Large intestine (tissue), 12 donors: Measurements from ENCODE around the gene SIRPG. TPM values are rescaled to one million over a fixed set of nuclear protein-coding genes. Genes with fewer than 3 reads are reported as not detected.
"Not testable (repeated sequence)": the region's sequence is repeated elsewhere in the genome, so short reads cannot be mapped to it uniquely, and the experiment has no call there.

Source experiments
- DNase-seq, 2 donors: peaks; one replicate each; pipeline versions ENCODE4 v3.0.0 to v3.0.0-alpha.2; 2013
- H3K27ac ChIP-seq: one replicate; pipeline ENCODE4 v1.5.1; 2013; ENCODE audit warnings: low read length
- H3K27me3 ChIP-seq: 2 replicates; pipeline ENCODE4 v1.6.1; 2013; ENCODE audit warnings: low read length; ENCODE audit not compliant: control insufficient read depth, insufficient read depth
- H3K36me3 ChIP-seq: 2 replicates; pipeline ENCODE4 v1.6.1; 2013; ENCODE audit warnings: low read length; ENCODE audit not compliant: control insufficient read depth, insufficient read depth
- H3K4me1 ChIP-seq: one replicate; pipeline ENCODE4 v1.6.1; 2013; ENCODE audit warnings: low read length; ENCODE audit not compliant: control insufficient read depth, insufficient read depth
- H3K4me3 ChIP-seq: one replicate; pipeline ENCODE4 v1.5.1; 2013; ENCODE audit warnings: low read length
- H3K9me3 ChIP-seq: one replicate; pipeline ENCODE4 v1.6.1; 2013; ENCODE audit warnings: mild to moderate bottlenecking, low read depth, low read length, moderate library complexity; ENCODE audit not compliant: control insufficient read depth
- WGBS: methylation state at CpG from one replicate; pipeline ENCODE4 v1.1.5; 2013; ENCODE audit warnings: low lambda C conversion rate; ENCODE audit not compliant: insufficient coverage; 5-methylcytosine and 5-hydroxymethylcytosine counted together
- long read RNA-seq, 11 donors: transcript quantifications; one replicate each; lab custom pipeline, GENCODE V29; 2026
- polyA plus RNA-seq: library from polyadenylated mRNA; unstranded; fragments of 120-200 nt; gene quantifications from one replicate; pipeline ENCODE4 v1.2.1, GENCODE V29; 2013

Gene SIRPG
- 0.94 TPM for polyA plus RNA-seq
- long read RNA-seq, donor 1 = 0 reads
- long read RNA-seq, donor 2 = 0 reads
- long read RNA-seq, donor 3, partial matches to known transcripts = 0 of 3 reads
- long read RNA-seq, donor 3, other reads (novel, unspliced or antisense) = 0 of 3 reads
- long read RNA-seq, donor 4 = 0 reads
- long read RNA-seq, donor 5, partial matches to known transcripts = 0 of 1 reads
- long read RNA-seq, donor 5, other reads (novel, unspliced or antisense) = 0 of 1 reads
- long read RNA-seq, donor 6 = 0 reads
- long read RNA-seq, donor 7 = 0 reads
- long read RNA-seq, donor 8 = 0 reads
- long read RNA-seq, donor 9 = 0 reads
- long read RNA-seq, donor 10 = 0 reads
- long read RNA-seq, donor 11 = 0 reads

- Histone ChIP-seq H3K27me3 (no peaks in the 10 kb centered on the region), H3K4me1 (no peaks in the 10 kb centered on the region), H3K9me3 (no peaks in the 10 kb centered on the region), H3K27ac (no peak within 1 kb of the TSS), H3K36me3 (no peaks in the 10 kb centered on the region), H3K4me3 (no peak within 1 kb of the TSS)
- no CpG with 5 or more reads among the region's 5 CpGs for WGBS
- no peak for DNase-seq
These were observed at the start of gene SIRPG for GRCh38 chr20:1657556-1658334. TSS of gene SIRPG (minus strand) at chr20:1657779. CDS start at chr20:1657714, 65 bp downstream.

- not testable (repeated sequence) for H3K9me3 ChIP-seq, H3K27ac ChIP-seq, H3K36me3 ChIP-seq, H3K4me3 ChIP-seq, H3K4me1 ChIP-seq, DNase-seq, H3K27me3 ChIP-seq
- no CpG with 5 or more reads among the region's 13 CpGs for WGBS
These were observed 49.3 kb upstream of the SIRPG start for GRCh38 chr20:1706887-1707286.

- Histone ChIP-seq H3K4me3 (no peak overlapping the region), H3K36me3 (no peaks in the 10 kb centered on the region), H3K27me3 (peaks cover 3% of the 10 kb centered on the region), H3K4me1 (no peaks in the 10 kb centered on the region), H3K27ac (no peak overlapping the region), H3K9me3 (no peaks in the 10 kb centered on the region)
- WGBS = no CpG with 5 or more reads among the region's 1 CpG
- DNase-seq = no peak
These were observed 48.5 kb upstream of the SIRPG start for GRCh38 chr20:1706079-1706478.

GRCh38 chr20:1702855-1703254, 45.3 kb upstream of the SIRPG start:
- Histone ChIP-seq H3K27me3 (peaks cover 3% of the 10 kb centered on the region), H3K27ac (no peak overlapping the region), H3K9me3 (no peaks in the 10 kb centered on the region), H3K4me1 (no peaks in the 10 kb centered on the region), H3K36me3 (no peaks in the 10 kb centered on the region), H3K4me3 (no peak overlapping the region)
- DNase-seq = no peak
- WGBS = 75% methylated on average over 2 of the region's 2 CpGs

- Histone ChIP-seq H3K9me3 (no peaks in the 10 kb centered on the region), H3K4me3 (no peak overlapping the region), H3K36me3 (no peaks in the 10 kb centered on the region), H3K27me3 (peaks cover 3% of the 10 kb centered on the region), H3K27ac (no peak overlapping the region), H3K4me1 (no peaks in the 10 kb centered on the region)
- WGBS = no CpG with 5 or more reads among the region's 2 CpGs
- no peak for DNase-seq
These were observed 44.7 kb upstream of the SIRPG start for GRCh38 chr20:1702328-1702727.

GRCh38 chr20:1700990-1701389, 43.4 kb upstream of the SIRPG start:
- WGBS = no CpG with 5 or more reads among the region's 1 CpG
- H3K27ac ChIP-seq = no peak overlapping the region
- H3K27me3 ChIP-seq = peaks cover 3% of the 10 kb centered on the region
- H3K4me3 ChIP-seq = no peak overlapping the region
- DNase-seq = no peak
- no peaks in the 10 kb centered on the region for H3K36me3 ChIP-seq
- H3K4me1 ChIP-seq = no peaks in the 10 kb centered on the region
- H3K9me3 ChIP-seq = no peaks in the 10 kb centered on the region

- Histone ChIP-seq H3K9me3 (no peaks in the 10 kb centered on the region), H3K27me3 (peaks cover 3% of the 10 kb centered on the region), H3K27ac (no peak overlapping the region), H3K4me3 (no peak overlapping the region), H3K4me1 (no peaks in the 10 kb centered on the region), H3K36me3 (no peaks in the 10 kb centered on the region)
- DNase-seq = no peak
- WGBS = no CpG with 5 or more reads among the region's 2 CpGs
These were observed 40.0 kb upstream of the SIRPG start for GRCh38 chr20:1697592-1697991.

GRCh38 chr20:1696521-1697209, 39.1 kb upstream of the SIRPG start:
- no CpG with 5 or more reads among the region's 7 CpGs for WGBS
- Histone ChIP-seq H3K27me3 (peaks cover 3% of the 10 kb centered on the region), H3K4me1 (no peaks in the 10 kb centered on the region), H3K27ac (no peak overlapping the region), H3K9me3 (no peaks in the 10 kb centered on the region), H3K4me3 (no peak overlapping the region), H3K36me3 (no peaks in the 10 kb centered on the region)
- no peak for DNase-seq

- Histone ChIP-seq H3K27me3 (no peaks in the 10 kb centered on the region), H3K36me3 (no peaks in the 10 kb centered on the region), H3K4me3 (no peak overlapping the region), H3K4me1 (no peaks in the 10 kb centered on the region), H3K9me3 (no peaks in the 10 kb centered on the region), H3K27ac (no peak overlapping the region)
- WGBS = no CpG with 5 or more reads among the region's 3 CpGs
- DNase-seq = peak in 1 of 2 donors; percentile 6
These were observed 37.1 kb upstream of the SIRPG start for GRCh38 chr20:1694672-1695071.

GRCh38 chr20:1693427-1693826, 35.8 kb upstream of the SIRPG start:
- no peak overlapping the region for H3K27ac ChIP-seq
- H3K4me3 ChIP-seq = no peak overlapping the region
- no peaks in the 10 kb centered on the region for H3K4me1 ChIP-seq
- WGBS = no CpG with 5 or more reads among the region's 1 CpG
- H3K27me3 ChIP-seq = no peaks in the 10 kb centered on the region
- no peaks in the 10 kb centered on the region for H3K36me3 ChIP-seq
- no peak for DNase-seq
- no peaks in the 10 kb centered on the region for H3K9me3 ChIP-seq
